NCI-H510A treated with DMSO at 0.1 percent for 48 hours (cell line): ENCODE measurements around the gene TXN.
"Not testable (repeated sequence)": the region's sequence is repeated elsewhere in the genome, so short reads cannot be mapped to it uniquely, and the experiment has no call there.

ENCODE experiments used
- DNase-seq: peaks from one replicate; lab custom pipeline; 2025; lab: John Stamatoyannopoulos, UW

The TXN gene

GRCh38 chr9:110257097-110257841 is 962 bp upstream of the TXN start:
- DNase-seq: peak; percentile 56

GRCh38 chr9:110255463-110256379 is 586 bp downstream of the TXN start:
- no peak for DNase-seq

GRCh38 chr9:110255034-110255462 is 1.3 kb downstream of the TXN start:
- DNase-seq: peak; percentile 18

- no peak for DNase-seq
Observed at GRCh38 chr9:110254500-110254899, 1.8 kb downstream of the TXN start.

- DNase-seq: no peak
Observed at GRCh38 chr9:110252509-110253139, 3.7 kb downstream of the TXN start.

GRCh38 chr9:110251770-110252169 is 4.5 kb downstream of the TXN start:
- DNase-seq: not testable (repeated sequence)

GRCh38 chr9:110251212-110251611 is 5.1 kb downstream of the TXN start:
- DNase-seq: no peak

GRCh38 chr9:110249603-110250002 is 6.7 kb downstream of the TXN start:
- no peak for DNase-seq

GRCh38 chr9:110248361-110248760 is 7.9 kb downstream of the TXN start:
- DNase-seq: no peak

GRCh38 chr9:110246214-110246613 is 10.1 kb downstream of the TXN start:
- no peak for DNase-seq

GRCh38 chr9:110244616-110245015 is 11.7 kb downstream of the TXN start:
- DNase-seq: no peak

- DNase-seq: no peak
Observed at GRCh38 chr9:110241858-110242321, 14.4 kb downstream of the TXN start.

GRCh38 chr9:110241260-110241857 is 14.9 kb downstream of the TXN start:
- no peak for DNase-seq

- DNase-seq: no peak
Observed at GRCh38 chr9:110240198-110240597, 16.1 kb downstream of the TXN start.

GRCh38 chr9:110228321-110228720 is 28.0 kb downstream of the TXN start:
- DNase-seq: no peak

GRCh38 chr9:110224583-110224982 is 31.7 kb downstream of the TXN start:
- DNase-seq: no peak

- no peak for DNase-seq
Observed at GRCh38 chr9:110220809-110221208, 35.5 kb downstream of the TXN start.

- peak; percentile 61 for DNase-seq
Observed at GRCh38 chr9:110217656-110218099, 38.6 kb downstream of the TXN start.

GRCh38 chr9:110214586-110215355 is 41.5 kb downstream of the TXN start:
- no peak for DNase-seq

- DNase-seq: no peak
Observed at GRCh38 chr9:110214090-110214489, 42.2 kb downstream of the TXN start.

- DNase-seq: no peak
Observed at GRCh38 chr9:110213413-110214044, 42.8 kb downstream of the TXN start.
